AG10803 (cell line): ENCODE measurements around the gene PRELID3B.

Experiments
- DNase-seq: peaks from one replicate; pipeline ENCODE4 v3.0.0; 2010; ENCODE audit warnings: low read depth
- H3K4me3 ChIP-seq: 2 replicates; pipeline ENCODE4 v1.5.1; 2011; ENCODE audit warnings: mild to moderate bottlenecking, low read length, control low read depth
- CTCF ChIP-seq: conservative IDR thresholded peaks from 2 replicates; pipeline ENCODE4 v1.5.1; 2011; ENCODE audit warnings: mild to moderate bottlenecking, low read length, control low read depth, inconsistent platforms

Gene PRELID3B

GRCh38 chr20:59033093-59033492, 9.5 kb downstream of the PRELID3B start:
- no peak for TF ChIP-seq CTCF
- H3K4me3 ChIP-seq, result peak overlapping the region; percentile 64
- no peak for DNase-seq

GRCh38 chr20:59032713-59033059, 9.9 kb downstream of the PRELID3B start:
- peak; percentile 15; the same call in 1 of the 2 replicates for TF ChIP-seq CTCF
- peak overlapping the region; percentile 64 for H3K4me3 ChIP-seq
- no peak for DNase-seq

GRCh38 chr20:59032023-59032712, 10.4 kb downstream of the PRELID3B start, which contains the start of gene ATP5F1E:
Gene ATP5F1E (minus strand): TSS chr20:59032335. CDS start chr20:59032251, 84 bp downstream.
- H3K4me3 ChIP-seq, result peak within 1 kb of the TSS; percentile 76
- no peak for TF ChIP-seq CTCF
- peak; percentile 95 for DNase-seq

- peak overlapping the region; percentile 76 for H3K4me3 ChIP-seq
- DNase-seq, result no peak
- no peak for TF ChIP-seq CTCF
Measured at GRCh38 chr20:59031564-59032022, 11.0 kb downstream of the PRELID3B start.

GRCh38 chr20:59030911-59031563, 11.5 kb downstream of the PRELID3B start:
- no peak for DNase-seq
- H3K4me3 ChIP-seq, result peak overlapping the region; percentile 76
- TF ChIP-seq CTCF, result no peak

- no peak for DNase-seq
- peak overlapping the region; percentile 34 for H3K4me3 ChIP-seq
- TF ChIP-seq CTCF, result no peak
Measured at GRCh38 chr20:59028812-59029211, 13.8 kb downstream of the PRELID3B start.
